GM06990 (cell line): Measurements from ENCODE around the gene MRPL28.

Source experiments
- DNase-seq: peaks from one replicate; pipeline ENCODE4 v3.0.0-alpha.2; 2011; ENCODE audit not compliant: insufficient read length; ENCODE audit errors: extremely low read depth
- H3K27me3 ChIP-seq: replicated peaks from 2 replicates; pipeline ENCODE4 v1.6.0; 2011; ENCODE audit warnings: low read length; ENCODE audit not compliant: control insufficient read depth, insufficient read depth
- H3K36me3 ChIP-seq: 2 replicates; pipeline ENCODE4 v1.5.1; 2011; ENCODE audit warnings: low read length; ENCODE audit not compliant: control insufficient read depth, insufficient read depth
- H3K4me3 ChIP-seq: replicated peaks from 2 replicates; pipeline ENCODE4 v1.5.1; 2011; ENCODE audit warnings: low read depth, mild to moderate bottlenecking, control low read depth, low read length
- CTCF ChIP-seq: IDR thresholded peaks from 2 replicates; pipeline ENCODE4 v1.5.1; 2011; ENCODE audit warnings: low read length, control low read depth, mild to moderate bottlenecking, inconsistent platforms; ENCODE audit not compliant: insufficient read depth, poor library complexity, severe bottlenecking

The MRPL28 gene

GRCh38 chr16:398561-399339, 28.4 kb upstream of the MRPL28 start:
- no peak for TF ChIP-seq CTCF
- Histone ChIP-seq H3K36me3 (no peaks in the 10 kb centered on the region; the same call in none of the 2 replicates), H3K4me3 (no peak overlapping the region), H3K27me3 (no peaks in the 10 kb centered on the region)
- DNase-seq, result no peak

DNA sequence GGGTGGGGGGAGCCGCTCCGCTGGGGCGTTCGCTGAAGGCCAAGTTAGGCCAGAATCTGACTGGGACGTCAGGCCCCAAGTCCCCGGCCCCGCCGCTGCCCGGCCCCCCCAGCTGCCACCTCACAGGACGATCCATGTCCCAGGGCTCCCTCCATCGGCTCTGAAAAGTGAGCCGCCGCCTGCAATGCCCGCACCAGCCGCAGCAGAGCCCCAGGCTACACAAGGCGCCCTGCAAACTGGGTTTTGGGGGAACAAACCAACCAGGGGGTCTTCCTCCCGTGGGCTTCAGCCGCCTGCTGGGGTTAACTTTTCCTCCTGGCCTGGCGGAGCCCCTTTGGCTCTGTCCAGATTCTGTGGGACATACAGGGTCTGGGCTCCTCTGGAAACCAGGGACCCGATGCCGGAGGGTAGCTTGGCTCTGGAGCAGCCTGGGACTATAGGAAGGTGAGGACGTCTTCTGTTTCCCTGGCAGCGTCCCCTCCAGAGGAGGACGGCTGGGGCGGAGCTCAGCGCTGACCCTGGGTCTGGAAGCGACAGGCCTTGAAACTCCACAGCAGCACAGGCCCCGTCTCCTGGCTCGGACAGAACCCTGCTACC, 27.5 kb upstream of the MRPL28 start:
- DNase-seq, result peak; percentile 68
- no peaks in the 10 kb centered on the region for H3K27me3 ChIP-seq
- no peak overlapping the region for H3K4me3 ChIP-seq

GRCh38 chr16:397135-397661, 26.9 kb upstream of the MRPL28 start, which contains the start of gene NME4:
Gene NME4 (plus strand): TSS chr16:397199. CDS start chr16:397223, 24 bp downstream.
- peak within 1 kb of the TSS; percentile 68 for H3K4me3 ChIP-seq
- H3K36me3 ChIP-seq, result no peaks in the 10 kb centered on the region; the same call in none of the 2 replicates
- TF ChIP-seq CTCF, result no peak
- no peaks in the 10 kb centered on the region for H3K27me3 ChIP-seq
- DNase-seq, result no peak

More for the DNA sequence above, 27.5 kb upstream of the MRPL28 start:
- H3K36me3 ChIP-seq, result no peaks in the 10 kb centered on the region; the same call in none of the 2 replicates
- peak; percentile 24 for TF ChIP-seq CTCF

GRCh38 chr16:396605-397004, 26.3 kb upstream of the MRPL28 start:
- TF ChIP-seq CTCF, result no peak
- Histone ChIP-seq H3K27me3 (no peaks in the 10 kb centered on the region), H3K4me3 (peak overlapping the region; percentile 68), H3K36me3 (no peaks in the 10 kb centered on the region; the same call in none of the 2 replicates)
- no peak for DNase-seq

- TF ChIP-seq CTCF, result no peak
- peak overlapping the region; percentile 68; the same call in 1 of the 2 replicates for H3K4me3 ChIP-seq
- H3K27me3 ChIP-seq, result no peaks in the 10 kb centered on the region
- H3K36me3 ChIP-seq, result no peaks in the 10 kb centered on the region; the same call in none of the 2 replicates
- DNase-seq, result no peak
Observed at GRCh38 chr16:396199-396598, 25.9 kb upstream of the MRPL28 start.
